OCI-M2 (cell line): Measurements from ENCODE around the gene SNCAIP.
"Not testable (repeated sequence)": the region's sequence is repeated elsewhere in the genome, so short reads cannot be mapped to it uniquely, and the experiment has no call there.

Experiments
- DNase-seq: peaks from one replicate; lab custom pipeline; 2025; ENCODE audit not compliant: unreplicated experiment; lab: John Stamatoyannopoulos, UW

The SNCAIP gene

DNA sequence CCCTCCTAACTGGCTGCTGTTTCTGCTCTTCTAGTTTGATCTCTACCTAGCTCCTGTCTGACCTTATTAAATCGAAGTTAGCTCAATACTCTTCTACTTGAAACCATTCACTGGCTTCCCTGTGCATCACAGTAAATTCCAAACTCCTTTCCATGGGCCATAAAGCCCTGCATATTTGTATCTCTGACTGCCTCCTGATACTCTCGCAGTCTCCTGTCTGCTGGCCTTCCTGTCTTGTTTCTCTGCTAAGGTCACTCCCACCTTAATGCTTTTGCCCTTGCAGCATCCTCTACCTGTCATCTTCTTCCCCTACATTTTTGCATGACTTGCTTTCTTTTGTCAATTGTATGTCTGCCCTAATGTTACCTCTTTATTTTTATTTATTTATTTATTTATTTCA is 44.8 kb downstream of the SNCAIP start:
- DNase-seq = no peak

DNA sequence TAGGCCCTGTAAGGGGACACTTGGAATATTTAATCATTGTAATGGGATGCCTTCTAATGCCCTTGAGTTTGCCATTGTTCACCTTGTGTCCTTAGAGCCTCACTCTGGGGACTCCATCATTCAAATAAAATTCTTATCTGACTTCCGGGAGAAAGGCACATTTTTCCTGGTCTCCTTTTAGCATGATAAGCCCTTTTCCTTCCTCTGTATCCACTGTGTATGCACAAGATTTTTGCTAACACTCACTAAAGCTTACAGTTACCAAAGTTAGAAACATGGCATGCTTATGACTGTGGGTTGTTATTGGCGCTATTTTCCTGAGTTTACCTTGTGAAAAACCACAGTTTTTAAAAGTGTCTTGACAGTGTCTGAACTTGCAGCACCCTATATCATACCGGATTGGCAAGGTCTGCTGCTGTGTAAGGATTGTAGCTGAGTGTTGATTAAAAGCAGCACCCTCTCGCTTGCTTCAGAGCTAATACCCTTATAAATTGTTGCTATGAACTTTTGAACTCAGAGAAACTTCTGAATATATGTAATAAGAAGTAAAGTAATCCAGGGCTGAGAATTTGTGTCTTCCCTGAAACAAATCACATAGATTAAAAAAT is 46.4 kb downstream of the SNCAIP start:
- DNase-seq = no peak

GRCh38 chr5:122362361-122362760 is 50.3 kb downstream of the SNCAIP start:
- no peak for DNase-seq

DNA sequence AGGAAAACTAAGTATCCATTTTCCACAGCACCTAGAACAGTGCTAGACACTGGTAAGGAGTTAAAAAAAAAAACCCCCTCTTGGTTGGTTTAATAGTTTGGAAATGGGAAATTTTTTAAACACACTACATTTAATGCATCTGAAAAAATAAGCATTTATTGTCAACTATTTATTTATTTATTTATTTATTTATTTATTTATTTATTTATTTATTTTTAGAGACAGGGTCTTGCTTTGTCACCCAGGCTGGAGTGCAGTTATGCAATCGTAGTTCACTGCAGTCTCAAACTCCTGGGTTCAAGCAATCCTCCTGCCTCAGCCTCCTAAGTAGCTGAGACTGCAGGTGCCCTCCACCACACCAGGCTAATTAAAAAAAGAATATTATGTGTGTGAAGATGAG is 51.6 kb downstream of the SNCAIP start:
- DNase-seq = no peak

DNA sequence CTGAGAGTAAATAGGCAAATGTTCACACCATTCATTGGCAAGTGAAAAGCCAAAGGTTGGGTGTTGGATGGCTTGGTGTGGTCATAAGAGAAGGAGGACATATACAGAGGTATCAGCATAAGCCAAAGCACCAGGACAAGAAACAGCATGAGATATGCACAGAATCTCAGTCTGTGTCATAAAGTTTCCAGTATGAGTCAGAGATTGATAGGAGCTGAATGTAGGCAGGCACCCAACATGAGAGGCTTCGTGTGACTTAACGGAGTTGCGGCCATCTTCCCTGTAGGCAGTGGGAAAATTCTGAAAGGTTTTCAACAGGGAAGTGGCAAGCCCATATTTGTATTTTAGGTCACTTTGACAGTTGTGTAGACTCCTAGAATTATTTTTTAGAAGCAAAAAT is 54.5 kb downstream of the SNCAIP start:
- no peak for DNase-seq

- no peak for DNase-seq
These were observed 55.4 kb downstream of the SNCAIP start for GRCh38 chr5:122367456-122367855.

- no peak for DNase-seq
These were observed 56.6 kb downstream of the SNCAIP start for GRCh38 chr5:122368510-122369251.

GRCh38 chr5:122369253-122369815 is 57.3 kb downstream of the SNCAIP start:
- DNase-seq = no peak

DNA sequence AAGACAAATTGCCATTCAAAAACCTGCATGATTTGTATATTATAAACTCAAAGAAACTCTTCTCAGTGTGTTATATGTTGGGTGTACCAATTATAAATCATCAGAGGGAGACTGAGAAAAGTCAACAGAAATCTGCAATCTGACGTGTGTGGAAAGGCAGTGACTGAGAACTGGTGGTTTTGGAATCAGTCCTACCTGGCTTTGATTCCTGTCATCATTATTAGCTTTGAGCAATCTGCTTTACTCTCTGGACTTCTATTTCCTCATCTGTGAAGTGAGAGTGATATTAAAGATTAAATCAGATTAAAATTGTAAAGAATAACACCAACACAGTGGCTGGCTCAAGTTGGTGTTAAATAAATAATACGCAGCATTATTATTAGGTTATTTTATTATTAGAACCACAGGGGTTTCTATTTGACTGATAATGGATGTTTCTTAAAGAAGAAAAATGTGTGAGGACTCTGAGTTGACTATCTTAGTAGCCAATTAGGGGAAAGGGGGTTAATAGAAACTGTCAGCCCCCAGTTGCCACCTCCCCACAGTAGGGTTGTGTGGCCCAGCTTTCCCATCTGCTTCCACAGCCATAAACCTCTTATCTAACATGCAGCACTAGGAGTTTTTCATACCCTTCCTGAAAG is 59.6 kb downstream of the SNCAIP start:
- DNase-seq = no peak

GRCh38 chr5:122374110-122374509 is 62.1 kb downstream of the SNCAIP start:
- DNase-seq = no peak

GRCh38 chr5:122375801-122376200 is 63.8 kb downstream of the SNCAIP start:
- DNase-seq = no peak

GRCh38 chr5:122376250-122376649 is 64.2 kb downstream of the SNCAIP start:
- DNase-seq = no peak

- DNase-seq = no peak
These were observed 65.0 kb downstream of the SNCAIP start for GRCh38 chr5:122377026-122377425.

GRCh38 chr5:122382938-122383337 is 70.9 kb downstream of the SNCAIP start:
- not testable (repeated sequence) for DNase-seq

DNA sequence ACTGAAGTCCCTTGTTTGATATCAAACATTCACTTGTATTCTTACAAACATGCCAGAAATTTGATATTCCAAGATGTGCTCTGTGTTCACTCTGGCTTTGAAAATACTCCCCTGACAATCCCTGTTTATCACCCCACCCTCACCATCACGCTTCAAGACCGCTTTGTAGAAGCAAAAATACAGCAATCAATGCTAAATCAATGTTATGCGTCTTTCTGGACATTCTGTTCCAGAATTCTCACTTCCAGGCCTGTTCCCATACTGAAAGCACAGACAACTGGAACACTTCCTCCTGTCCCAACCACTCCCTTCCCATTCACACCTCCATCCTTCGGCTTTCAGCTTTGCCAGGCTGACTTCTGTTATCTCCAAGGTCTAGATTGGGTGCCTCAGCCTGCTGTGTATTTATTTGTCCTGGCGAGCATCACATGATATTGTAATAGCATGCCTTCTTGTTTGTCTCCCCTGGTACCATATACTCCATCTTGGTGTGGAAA is 72.8 kb downstream of the SNCAIP start:
- DNase-seq = no peak

DNA sequence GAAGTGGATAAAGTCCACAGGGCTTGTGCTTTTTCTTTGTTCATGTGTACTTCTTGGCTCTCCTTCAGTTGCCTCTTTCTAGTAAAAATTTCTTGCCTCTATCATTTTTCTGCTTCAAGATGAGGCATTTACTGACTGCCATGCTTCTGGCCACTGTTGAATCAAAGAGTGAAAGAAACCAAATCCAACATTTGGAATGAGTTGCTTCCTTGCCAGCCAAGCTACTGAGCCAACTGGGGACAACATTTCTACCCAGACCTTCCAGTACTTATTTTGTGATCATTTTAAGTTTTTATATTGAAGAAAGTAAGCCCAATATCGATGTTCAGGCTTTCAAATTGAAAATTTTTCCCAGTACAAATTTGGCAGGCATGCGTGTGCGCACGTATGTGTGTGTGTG is 73.2 kb downstream of the SNCAIP start:
- no peak for DNase-seq

DNA sequence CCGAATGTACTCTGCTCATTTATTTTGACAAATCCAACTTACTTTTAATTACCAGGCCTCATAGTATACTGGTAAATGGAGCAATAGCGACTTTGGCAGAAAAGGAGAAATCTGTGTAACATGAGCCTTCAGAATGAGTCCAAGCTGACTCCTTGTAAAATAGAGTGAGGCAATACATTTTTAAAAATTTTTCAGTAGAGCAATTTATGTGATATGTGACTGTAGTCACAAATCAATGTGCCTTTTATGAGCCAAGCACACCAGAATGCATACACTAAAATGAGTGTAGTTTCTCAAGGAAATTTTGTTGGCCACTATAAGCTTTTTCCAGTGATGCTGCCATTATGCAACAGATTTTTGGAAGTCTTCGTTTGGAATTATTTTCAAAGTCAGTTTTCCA is 73.8 kb downstream of the SNCAIP start:
- no peak for DNase-seq

- no peak for DNase-seq
These were observed 78.1 kb downstream of the SNCAIP start for GRCh38 chr5:122390154-122390553.

- no peak for DNase-seq
These were observed 78.7 kb downstream of the SNCAIP start for GRCh38 chr5:122390694-122391093.

GRCh38 chr5:122391621-122392020 is 79.6 kb downstream of the SNCAIP start:
- no peak for DNase-seq

DNA sequence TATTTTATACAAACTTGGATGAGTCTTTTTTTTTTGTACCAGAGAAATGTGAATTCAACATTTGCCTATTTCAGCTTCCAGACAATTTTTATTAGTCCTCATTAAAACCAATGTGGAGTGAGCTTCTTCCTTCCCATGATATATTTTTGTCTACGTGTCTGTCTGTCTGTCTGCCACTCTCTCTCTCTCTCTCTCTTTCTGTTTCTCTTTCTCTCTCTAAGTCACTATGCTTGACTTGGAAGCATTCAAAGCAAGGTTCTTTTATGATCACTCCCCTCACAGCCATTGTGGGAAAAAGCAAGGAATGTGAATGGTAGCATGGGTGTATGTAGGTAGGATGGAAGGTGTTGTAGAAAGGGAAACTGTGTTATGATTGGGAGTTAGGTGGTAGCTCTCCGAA is 80.2 kb downstream of the SNCAIP start:
- DNase-seq = no peak

DNA sequence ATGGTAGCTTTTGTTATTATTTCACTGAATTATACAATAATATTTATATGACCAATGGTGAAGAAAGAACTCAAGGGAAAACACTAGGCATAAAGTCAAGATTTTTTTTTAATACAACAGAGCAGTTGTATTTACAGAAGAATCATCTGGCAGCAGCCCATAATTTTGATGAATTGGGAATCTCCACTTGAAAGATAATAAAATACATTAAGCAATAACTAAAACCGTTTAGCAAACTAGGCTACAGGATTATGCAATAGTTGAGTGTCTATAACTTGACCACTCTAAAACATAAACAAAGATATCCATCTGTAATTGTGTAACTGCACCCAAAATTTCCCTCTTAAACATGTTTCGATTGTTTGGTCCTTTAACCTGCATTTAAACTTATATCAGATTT is 80.8 kb downstream of the SNCAIP start:
- DNase-seq = no peak
